Sigmoid colon (tissue), 7 donors: ENCODE measurements around the gene PPP1R16B. TPM values are rescaled to one million over a fixed set of nuclear protein-coding genes. Genes with fewer than 3 reads are reported as not detected.

Experiments
- DNase-seq: peaks from one replicate; pipeline ENCODE4 v3.0.0-alpha.2; 2019
- H3K27ac ChIP-seq, 4 donors: fragments of 200-600 bp; sonication (generic); one replicate each; pipeline ENCODE4 v1.5.1; 2016 to 2019; ENCODE audit warnings: mild to moderate bottlenecking in 1 of 4
- H3K27me3 ChIP-seq, 3 donors: fragments of 200-600 bp; sonication (generic); one replicate each; pipeline ENCODE4 v1.5.1; 2019; ENCODE audit warnings: mild to moderate bottlenecking in 1 of 3
- H3K36me3 ChIP-seq, 4 donors: fragments of 200-600 bp; sonication (generic); one replicate each; pipeline ENCODE4 v1.5.1; 2016 to 2019
- H3K4me1 ChIP-seq, 4 donors: fragments of 200-600 bp; sonication (generic); one replicate each; pipeline ENCODE4 v1.5.1; 2017 to 2019
- H3K4me3 ChIP-seq, 4 donors: fragments of 200-600 bp; sonication (generic); one replicate each; pipeline ENCODE4 v1.5.1; 2017 to 2019; ENCODE audit warnings: mild to moderate bottlenecking in 2 of 4, moderate library complexity in 1 of 4
- H3K9me3 ChIP-seq, 4 donors: fragments of 200-600 bp in 3 of 4; sonication (generic) in 3 of 4; one replicate each; pipeline versions ENCODE4 v1.5.1 to v1.6.1; 2013 to 2019
- EP300 ChIP-seq, 4 donors: sonication (generic); formaldehyde crosslinking; IDR thresholded peaks; one replicate each; pipeline ENCODE4 v1.6.1; 2017; ENCODE audit warnings: antibody characterized with exemption in 4 of 4
- POLR2A ChIP-seq, 2 donors: fragments of 450-650 bp; IDR thresholded peaks; one replicate each; pipeline ENCODE4 v1.6.1; 2016; ENCODE audit warnings: antibody characterized with exemption in 2 of 2, mild to moderate bottlenecking in 2 of 2, moderate library complexity in 2 of 2
- POLR2AphosphoS5 ChIP-seq, 4 donors: sonication (generic); formaldehyde crosslinking; IDR thresholded peaks; one replicate each; pipeline ENCODE4 v1.6.1; 2017; ENCODE audit warnings: antibody characterized with exemption in 4 of 4
- WGBS, 2 donors: extraction: QIAGEN DNeasy Blood & Tissue Kit; methylation state at CpG; one replicate each; pipeline ENCODE4 v1.1.7; 2013; 5-methylcytosine and 5-hydroxymethylcytosine counted together
- intact Hi-C: fragments of 100-400 bp; cut with DNase I; formaldehyde crosslinking; loops from one replicate; pipeline ENCODE4 v1.15.1; 2023
- polyA plus RNA-seq, 3 donors: library from polyadenylated mRNA; stranded (reverse); fragments of 200-250 nt; gene quantifications; one replicate each; pipeline ENCODE4 v1.2.3, GENCODE V29; 2013
- total RNA-seq, 4 donors: library from RNA; depleted of rRNA; stranded (reverse); fragments of >200 nt; gene quantifications; one replicate each; pipeline ENCODE4 v1.1.0, GENCODE V29; 2016
- TF ChIP-seq, protein P1 (sequence below), 4 experiments: fragments of 450-650 bp in 3 of 4; fragments of 200-600 bp in 1 of 4; IDR thresholded peaks; one replicate each; pipeline ENCODE4 v1.5.1; 2016 to 2019; ENCODE audit warnings: antibody characterized with exemption in 4 of 4, mild to moderate bottlenecking in 3 of 4, moderate library complexity in 2 of 4
- donor health status: healthy with polysubstance abuse.
- donor health status: Bipolar disorder and iron deficiency.
- donor health status: healthy.

PPP1R16B gene
- total and polyA plus RNA-seq, 7 donors = 0.92 to 21.7 (median 3.6) TPM

- Histone ChIP-seq H3K4me3 (no peak overlapping the region), H3K27ac (no peak overlapping the region), H3K27me3 (peaks cover 0 to 8% (median 5%) of the 10 kb centered on the region in 3 donors), H3K9me3 (no peaks in the 10 kb centered on the region), H3K4me1 (no peaks in the 10 kb centered on the region), H3K36me3 (no peaks in the 10 kb centered on the region)
- DNase-seq = no peak
- TF ChIP-seq EP300 (IDR thresholded peaks at IDR 0.05) = no peak
- no peak for TF ChIP-seq POLR2A (IDR thresholded peaks at IDR 0.05)
- TF ChIP-seq POLR2AphosphoS5 (IDR thresholded peaks at IDR 0.05) = no peak
- TF ChIP-seq, protein P1, sequence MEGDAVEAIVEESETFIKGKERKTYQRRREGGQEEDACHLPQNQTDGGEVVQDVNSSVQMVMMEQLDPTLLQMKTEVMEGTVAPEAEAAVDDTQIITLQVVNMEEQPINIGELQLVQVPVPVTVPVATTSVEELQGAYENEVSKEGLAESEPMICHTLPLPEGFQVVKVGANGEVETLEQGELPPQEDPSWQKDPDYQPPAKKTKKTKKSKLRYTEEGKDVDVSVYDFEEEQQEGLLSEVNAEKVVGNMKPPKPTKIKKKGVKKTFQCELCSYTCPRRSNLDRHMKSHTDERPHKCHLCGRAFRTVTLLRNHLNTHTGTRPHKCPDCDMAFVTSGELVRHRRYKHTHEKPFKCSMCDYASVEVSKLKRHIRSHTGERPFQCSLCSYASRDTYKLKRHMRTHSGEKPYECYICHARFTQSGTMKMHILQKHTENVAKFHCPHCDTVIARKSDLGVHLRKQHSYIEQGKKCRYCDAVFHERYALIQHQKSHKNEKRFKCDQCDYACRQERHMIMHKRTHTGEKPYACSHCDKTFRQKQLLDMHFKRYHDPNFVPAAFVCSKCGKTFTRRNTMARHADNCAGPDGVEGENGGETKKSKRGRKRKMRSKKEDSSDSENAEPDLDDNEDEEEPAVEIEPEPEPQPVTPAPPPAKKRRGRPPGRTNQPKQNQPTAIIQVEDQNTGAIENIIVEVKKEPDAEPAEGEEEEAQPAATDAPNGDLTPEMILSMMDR (IDR thresholded peaks at IDR 0.05) = no peak
- 67 to 80% methylated on average over 13 of the region's 13 CpGs for WGBS, 2 donors
- intact Hi-C loops = no loop called here
These were observed 82.7 kb downstream of the PPP1R16B start for GRCh38 chr20:38888059-38888831.

DNA sequence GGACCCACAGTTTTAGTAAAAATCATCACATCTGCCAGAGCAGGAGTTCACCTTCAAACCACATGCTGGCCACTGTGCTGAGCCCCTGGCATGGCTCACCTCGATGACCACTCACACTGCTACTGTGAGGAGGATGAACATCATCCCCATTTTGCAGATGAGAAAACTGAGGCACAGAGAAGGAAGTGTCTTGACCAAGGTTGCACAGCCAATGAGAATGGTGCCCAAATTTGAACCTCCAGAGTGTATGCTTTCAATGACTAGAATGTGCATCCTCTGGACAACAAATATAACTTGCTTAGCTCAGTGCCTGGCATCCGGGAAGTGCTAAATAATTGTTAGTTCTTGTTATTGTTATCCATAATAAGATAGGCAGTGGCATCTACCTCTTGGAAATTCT is 83.6 kb downstream of the PPP1R16B start:
- WGBS, 2 donors = 66 to 87% methylated on average over 2 of the region's 2 CpGs
- intact Hi-C loops = no loop called here
- Histone ChIP-seq H3K4me1 (peaks cover 0 to 7% (median 3%) of the 10 kb centered on the region in 4 donors), H3K27me3 (peaks cover 0 to 16% (median 12%) of the 10 kb centered on the region in 3 donors), H3K36me3 (no peaks in the 10 kb centered on the region), H3K9me3 (no peaks in the 10 kb centered on the region), H3K4me3 (no peak overlapping the region), H3K27ac (no peak overlapping the region)
- DNase-seq = no peak
- TF ChIP-seq POLR2A (IDR thresholded peaks at IDR 0.05) (no peak), POLR2AphosphoS5 (IDR thresholded peaks at IDR 0.05) (no peak), EP300 (IDR thresholded peaks at IDR 0.05) (no peak)
- TF ChIP-seq, protein P1 (IDR thresholded peaks at IDR 0.05) = no peak

- H3K27ac ChIP-seq = no peak overlapping the region
- intact Hi-C loops = loop anchor here (5.0 kb wide), 1 partner anchor 243 kb away; no protein-coding TSS in a partner anchor
- 58 to 74% methylated on average over 13 of the region's 13 CpGs for WGBS, 2 donors
- H3K4me3 ChIP-seq = no peak overlapping the region
- no peaks in the 10 kb centered on the region for H3K36me3 ChIP-seq
- H3K4me1 ChIP-seq = peaks cover 0 to 10% (median 5%) of the 10 kb centered on the region in 4 donors
- no peak for DNase-seq
- H3K9me3 ChIP-seq = no peaks in the 10 kb centered on the region
- peaks cover 0 to 18% (median 17%) of the 10 kb centered on the region in 3 donors for H3K27me3 ChIP-seq
- no peak for TF ChIP-seq POLR2AphosphoS5 (IDR thresholded peaks at IDR 0.05)
These were observed 84.4 kb downstream of the PPP1R16B start for GRCh38 chr20:38889792-38890496.

- intact Hi-C loops = loop anchor here (5.0 kb wide), 1 partner anchor 243 kb away; no protein-coding TSS in a partner anchor
- peaks cover 0 to 10% (median 5%) of the 10 kb centered on the region in 4 donors for H3K4me1 ChIP-seq
- DNase-seq = no peak
- 58 to 74% methylated on average over 3 of the region's 3 CpGs for WGBS, 2 donors
- H3K27me3 ChIP-seq = peaks cover 0 to 18% (median 17%) of the 10 kb centered on the region in 3 donors
- H3K36me3 ChIP-seq = no peaks in the 10 kb centered on the region
- TF ChIP-seq POLR2A (IDR thresholded peaks at IDR 0.05) (no peak), POLR2AphosphoS5 (IDR thresholded peaks at IDR 0.05) (no peak), EP300 (IDR thresholded peaks at IDR 0.05) (no peak)
- TF ChIP-seq, protein P1 (IDR thresholded peaks at IDR 0.05) = no peak
- no peak overlapping the region for H3K27ac ChIP-seq
- H3K9me3 ChIP-seq = no peaks in the 10 kb centered on the region
- no peak overlapping the region for H3K4me3 ChIP-seq
These were observed 85.0 kb downstream of the PPP1R16B start for GRCh38 chr20:38890497-38890818.
